ENCODE measurements around the gene NISCH. TPM values are rescaled to one million over a fixed set of nuclear protein-coding genes. Genes with fewer than 3 reads are reported as not detected.

The NISCH gene
- polyA plus RNA-seq, 1 donor = 71.5 TPM

DNA sequence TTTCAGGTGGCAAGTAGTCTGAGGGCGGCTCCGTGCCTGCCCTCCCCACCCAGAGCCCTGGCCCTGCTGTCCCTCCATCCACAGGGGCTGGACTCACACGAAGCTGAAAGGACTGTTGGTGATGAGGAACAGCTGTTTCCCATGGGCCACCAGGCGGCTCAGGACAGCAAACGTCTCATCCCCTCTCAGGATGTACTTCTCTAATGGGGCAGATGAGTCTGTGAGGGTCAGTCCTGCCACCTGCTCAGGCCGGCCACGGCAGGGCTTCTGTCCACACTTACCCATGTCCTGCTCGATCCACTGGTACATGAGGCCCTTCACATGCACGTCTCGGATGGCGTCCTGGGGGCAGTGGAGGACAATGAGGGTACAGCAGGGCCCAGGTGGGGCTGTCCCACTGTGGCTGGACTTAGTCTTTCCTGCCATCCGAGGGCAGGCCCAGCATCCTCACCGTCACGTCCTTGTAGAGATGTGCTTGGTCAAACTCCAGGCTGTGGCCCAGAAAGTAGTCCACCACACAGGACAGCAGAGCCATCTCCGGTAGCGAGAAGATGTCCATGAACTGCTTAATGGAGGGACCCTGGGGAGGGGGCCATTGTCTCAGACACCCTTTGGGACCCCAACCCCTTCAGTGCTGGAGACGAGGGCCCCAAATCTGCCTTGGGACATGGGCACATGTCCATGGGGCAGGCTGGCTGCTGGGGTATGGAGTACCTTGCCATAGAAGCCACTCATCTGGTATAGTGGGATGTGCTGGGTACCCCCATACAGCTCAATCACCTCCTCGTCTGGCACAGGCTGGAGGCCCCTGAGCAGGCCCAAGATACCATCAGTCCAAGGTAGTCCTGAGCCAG, 72.6 kb downstream of the NISCH start:
- DNase-seq = no peak

DNA sequence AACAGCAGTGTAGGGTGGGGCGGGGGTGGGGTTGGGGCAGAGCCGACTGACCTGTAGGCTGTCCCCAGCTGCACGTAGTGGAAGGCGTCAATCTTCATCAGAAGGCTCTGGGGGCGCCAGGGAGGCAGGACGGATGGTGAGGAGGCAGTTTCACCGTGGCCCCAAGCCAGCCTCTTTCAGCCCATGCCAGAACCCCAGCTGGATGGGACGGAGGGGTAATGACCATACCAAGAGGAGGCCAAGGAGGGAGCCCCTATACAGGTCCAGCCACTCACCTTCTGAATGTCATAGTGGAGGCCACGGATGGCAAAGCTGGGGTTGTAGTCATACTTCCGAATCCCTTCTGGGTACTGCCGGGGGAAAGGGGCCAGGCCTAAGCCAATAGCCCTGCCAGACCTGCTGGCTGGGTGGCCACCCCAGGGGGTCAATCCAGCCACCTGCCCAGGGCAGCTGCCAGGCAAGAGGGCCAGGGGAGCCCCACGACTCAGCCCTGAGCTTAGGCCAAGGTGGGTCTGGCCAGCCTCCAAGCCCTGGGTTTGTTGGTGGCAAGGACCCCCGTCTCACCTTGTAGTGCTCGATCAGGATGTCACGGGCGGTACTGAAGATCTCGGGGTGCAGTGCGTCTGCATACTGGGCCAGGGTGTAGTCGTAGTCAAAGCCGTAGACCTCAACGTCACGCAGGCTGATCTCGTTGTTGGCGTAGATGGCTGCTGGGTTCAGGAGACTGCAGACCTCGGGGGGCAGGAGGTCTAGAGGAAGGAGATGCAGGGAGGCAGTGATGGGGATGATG, 73.4 kb downstream of the NISCH start:
- DNase-seq = no peak

DNA sequence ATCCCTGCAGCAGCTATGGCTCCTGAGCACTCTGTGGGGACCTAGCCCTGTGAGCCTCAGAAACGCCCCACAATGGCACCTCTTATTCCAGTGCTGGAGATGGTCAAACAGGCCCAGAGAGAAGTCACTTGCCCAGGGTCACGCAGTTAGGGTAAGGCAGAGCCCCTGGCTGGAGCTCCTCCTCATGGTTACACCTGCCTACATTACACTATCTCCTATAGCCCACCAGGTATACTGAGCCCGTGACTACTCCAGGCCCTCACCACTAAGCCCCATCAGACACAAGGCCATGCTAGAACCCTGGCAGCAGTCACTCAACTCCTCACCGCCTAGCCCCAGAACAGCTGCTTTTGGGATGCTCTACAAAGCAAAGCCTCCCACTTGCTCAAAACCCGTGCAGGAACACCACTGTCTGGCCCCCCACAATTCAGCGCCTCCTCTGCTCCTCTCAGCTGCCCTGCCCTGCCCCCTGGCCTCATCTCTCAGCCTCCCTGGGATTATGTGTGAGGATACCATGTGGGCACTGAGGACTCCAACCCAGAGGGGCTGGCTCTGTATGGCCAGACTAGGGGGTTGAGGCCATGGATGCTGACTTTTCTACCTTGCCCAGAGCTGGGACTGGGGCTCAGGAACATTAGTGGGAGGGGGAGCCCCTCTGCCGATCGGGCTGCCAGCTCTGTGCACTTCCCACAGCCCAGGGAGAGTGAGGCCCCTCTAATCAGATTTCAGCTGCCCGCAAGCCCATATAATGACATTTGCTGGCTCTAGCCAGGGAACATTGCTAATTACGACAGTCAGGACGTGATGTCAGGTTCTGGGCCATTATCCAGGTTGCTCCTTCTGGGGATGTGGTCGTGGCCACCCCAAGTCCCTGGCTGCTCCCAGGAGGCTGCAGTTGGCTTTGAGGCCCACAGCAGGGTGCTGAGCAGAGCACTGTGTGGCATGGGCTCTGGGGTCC, 74.3 kb downstream of the NISCH start:
- no peak for DNase-seq

DNA sequence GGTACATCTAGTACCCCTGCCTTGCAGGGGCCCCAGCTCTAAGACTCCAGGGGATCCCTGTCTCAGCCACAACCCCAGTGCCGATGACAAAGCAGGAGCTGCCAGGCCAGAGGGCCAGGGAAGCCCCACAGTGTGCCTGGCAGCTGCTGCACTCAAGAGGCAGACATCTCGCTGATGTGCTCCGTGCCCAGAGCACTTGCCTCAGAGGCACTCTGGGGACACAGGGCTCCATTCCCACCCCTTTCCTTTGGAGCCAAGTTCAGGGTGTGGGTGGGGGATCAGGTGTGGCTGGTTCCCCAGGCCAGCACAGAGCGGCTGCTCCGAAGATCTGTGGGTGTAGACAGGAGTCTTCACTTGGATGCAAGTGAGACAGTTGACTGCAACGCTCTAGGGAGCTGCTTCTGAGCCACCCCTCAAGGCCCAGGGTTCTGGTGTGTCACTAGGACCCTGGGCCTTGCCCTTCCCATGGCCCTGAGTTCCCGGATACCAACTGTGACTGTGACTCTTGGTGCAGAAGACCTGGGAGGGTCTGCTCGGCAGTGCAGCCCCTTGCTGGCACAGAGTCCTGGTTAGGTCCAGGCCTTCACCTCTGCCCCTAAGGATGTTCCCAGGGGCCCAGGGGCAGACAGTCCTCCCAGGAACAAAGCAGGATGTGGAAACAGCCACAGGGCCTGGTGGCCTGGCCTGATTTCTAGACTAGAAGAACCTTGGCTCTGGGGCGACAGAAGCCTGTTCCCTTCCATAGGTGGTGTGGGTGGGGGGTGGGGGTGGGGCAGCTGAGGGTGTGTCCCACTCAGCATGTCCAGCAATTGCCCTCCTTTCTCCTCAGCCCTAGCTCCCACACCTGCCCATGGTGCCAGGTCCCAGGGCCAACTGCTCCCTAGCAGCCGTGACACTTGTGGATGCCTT, 75.8 kb downstream of the NISCH start:
- DNase-seq = no peak

DNA sequence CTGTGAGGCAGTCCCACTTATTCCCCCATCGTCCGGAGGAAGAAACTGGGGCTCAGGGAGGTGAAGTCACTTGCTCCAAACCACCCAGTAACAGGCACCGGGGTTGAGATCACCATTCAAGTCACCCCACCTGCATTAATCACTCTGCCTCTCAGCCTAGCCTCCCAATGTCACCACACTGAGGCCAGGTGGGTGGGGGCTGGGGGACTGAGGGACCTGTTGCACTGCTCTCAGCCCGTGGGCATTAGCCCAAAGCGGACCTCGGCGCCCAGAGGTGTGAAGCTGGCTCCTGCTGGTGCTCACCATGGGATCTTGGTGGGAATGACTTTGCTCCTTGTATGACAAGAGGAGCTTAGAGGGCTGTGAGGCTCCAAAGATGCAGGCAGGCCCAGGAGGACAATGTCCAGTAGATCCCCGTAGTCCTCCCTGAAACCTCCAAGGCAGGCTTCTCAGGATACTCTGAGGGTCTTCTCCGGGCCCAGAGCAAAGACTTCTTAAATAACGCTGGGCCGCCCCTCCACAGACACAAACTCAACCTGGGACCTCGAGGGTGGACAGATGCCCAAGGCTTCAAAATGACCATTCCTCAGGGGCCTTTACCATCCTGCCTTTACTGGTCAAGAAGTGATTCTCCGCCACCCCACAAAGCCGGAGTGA, 76.6 kb downstream of the NISCH start:
- DNase-seq = no peak

DNA sequence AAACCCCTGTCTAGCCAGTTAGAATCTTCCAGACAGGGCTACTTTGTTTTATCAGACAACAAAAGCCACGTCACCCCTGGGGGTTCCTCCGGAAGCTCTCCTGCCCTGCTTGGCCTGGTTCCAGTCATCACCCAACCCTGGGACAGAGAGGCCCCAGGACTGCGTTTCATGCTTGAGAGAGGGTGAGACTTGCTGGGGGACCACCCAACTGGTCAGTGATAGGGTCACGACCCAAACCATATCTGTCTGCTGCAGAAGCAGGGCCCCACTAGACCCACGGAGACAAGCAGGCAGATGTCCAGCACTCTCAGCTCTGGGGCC, 77.1 kb downstream of the NISCH start:
- DNase-seq = no peak

DNA sequence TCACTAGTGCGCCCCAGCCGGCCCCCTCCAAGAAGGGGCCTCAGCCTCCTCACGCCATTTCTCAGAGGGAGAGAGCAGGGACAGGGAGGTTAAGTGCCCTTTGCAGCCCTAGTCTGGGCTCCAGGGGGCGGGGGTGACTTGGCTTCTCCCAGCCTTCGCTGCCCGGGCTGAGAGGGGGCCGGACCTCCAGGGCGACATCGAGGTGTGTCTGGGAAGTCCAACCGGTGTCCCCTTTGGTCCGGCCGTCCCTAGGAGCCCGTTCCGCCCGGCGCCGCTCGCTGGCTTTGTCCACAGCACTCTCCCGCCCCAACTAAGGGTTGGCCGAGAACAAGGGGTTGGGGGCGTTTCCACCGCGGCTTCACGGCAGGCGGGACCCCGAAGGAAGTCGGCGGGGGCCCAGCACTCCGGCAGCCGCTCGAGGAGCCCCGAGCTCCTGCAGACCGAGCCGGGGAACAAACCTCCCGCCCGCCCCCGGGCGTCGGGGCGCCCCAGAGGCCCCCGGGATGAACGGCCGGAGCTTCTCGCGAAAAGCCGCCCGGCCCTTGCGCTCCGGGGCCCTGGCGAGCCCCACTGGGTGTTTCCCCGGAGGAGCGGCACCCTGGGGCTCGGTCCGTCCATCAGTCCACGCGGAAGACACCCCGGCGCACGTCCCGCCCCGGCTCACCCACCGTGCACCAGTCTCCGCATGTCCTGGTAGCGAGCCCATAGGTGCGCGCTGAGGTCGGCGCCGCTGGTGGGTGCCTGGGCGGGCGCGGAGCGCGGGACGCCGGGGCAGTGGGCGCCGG, 77.6 kb downstream of the NISCH start:
- no peak for DNase-seq

DNA sequence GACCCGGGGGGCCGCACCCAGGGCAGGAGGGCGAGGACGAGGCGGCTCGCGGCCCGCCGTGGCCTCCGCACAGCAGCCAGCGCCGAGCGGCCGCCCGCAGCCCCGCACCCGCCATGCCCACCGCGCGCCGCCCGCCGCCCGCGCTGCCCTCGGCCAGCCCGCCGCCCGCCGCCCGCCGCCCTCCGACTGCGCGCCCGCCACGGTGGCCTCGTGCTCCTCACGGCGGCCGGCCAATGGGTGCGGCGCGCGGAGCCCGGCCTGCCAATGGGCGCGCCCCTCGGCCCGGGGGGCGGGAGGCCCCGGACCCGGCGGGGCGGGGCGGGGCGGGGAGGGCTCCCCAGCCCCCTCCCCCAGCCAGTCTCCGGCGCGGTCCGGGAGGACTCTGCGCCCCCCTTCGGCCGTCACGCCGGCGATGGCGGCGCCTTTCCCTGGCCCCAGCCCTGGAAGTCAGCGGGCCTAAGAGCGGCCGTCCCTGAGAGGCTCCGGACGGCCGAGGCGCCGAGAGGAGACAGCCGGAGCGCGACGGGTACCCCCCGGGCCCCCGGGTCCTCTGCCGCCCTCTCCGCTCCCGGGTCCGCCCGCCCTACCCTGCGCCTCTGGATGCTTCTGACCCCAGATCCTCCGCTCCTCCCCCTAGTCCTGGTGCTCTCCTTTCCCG, 78.3 kb downstream of the NISCH start, which contains the start of gene NT5DC2:
TSS of gene NT5DC2 (minus strand) at position 235 of the 658 bp plus-strand sequence. CDS start at position 115, 120 bp downstream.
- DNase-seq = peak; percentile 79

DNA sequence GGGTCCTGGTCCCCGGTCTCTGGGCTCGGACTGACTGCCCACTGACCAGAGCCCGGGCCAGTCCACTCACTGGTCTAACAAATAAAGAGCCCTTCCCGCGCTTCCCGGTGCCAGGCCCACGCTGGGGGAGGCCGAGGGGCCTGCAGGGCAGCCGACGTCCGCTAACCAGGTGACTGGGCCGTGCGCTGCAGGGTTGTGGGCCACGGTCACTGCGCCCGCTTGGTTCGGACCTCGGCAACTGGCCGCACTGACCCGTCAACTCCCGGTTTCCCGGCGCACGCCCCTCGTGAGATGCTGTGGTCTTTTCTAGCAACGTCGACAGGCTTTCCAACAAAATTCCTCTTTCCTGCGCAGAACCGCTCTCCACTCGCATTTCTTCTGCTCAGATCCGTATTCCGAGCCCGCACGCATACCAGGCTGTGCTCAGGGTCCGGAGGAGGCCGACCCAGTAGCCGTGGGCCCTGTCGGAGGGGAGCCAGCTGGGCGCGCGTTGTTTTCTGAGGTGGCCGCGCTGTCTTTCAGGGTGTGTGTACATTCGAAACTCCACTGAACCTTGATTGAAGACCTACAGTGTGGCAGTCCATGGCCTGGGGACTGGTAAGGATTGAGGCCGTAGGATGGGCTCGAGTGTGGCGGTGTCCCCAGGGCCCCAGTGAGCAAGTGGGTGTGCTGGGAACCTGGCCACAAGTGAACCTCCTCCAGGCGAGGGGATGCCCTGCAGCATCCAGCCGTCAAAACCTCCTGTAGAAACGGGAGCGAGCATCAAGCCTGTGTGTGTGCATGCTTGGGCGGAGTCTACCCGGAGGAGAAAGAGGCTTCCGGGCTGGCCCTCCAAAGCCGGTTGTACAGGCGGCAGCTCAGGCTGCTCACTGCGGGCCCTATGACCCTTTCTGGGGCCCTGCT, 79.1 kb downstream of the NISCH start:
- no peak for DNase-seq

DNA sequence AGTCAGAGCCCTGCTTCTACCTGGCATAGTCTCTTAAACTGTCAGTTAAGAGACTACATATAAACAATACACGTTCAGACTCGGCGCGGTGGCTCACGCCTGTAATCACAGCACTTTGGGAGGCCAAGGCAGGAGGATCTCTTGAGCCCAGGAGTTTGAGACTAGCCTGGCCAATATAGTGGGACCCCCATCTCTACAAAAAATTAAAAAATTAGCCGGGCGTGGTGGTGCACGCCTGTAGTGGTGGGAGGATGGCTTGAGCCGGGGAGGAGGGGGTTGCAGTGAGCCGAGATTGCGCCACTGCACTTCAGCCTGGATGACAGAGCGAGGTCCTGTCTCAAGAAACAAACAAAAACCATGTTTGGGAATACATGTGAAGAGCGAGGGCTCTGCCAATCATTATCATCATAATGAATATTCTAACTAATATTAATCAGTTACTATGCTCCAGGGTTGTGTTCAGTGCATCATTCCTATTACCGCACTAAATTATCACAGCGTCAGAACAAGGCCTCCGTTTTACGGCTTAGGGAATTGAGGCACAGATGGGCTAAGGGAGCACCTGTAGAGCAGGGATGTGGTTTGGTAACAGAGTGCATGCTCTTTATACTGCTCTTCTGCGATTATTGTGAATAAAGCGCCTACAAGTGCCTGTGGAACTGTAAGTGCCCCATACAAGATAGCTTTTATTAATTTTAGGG, 80.2 kb downstream of the NISCH start:
- no peak for DNase-seq

DNA sequence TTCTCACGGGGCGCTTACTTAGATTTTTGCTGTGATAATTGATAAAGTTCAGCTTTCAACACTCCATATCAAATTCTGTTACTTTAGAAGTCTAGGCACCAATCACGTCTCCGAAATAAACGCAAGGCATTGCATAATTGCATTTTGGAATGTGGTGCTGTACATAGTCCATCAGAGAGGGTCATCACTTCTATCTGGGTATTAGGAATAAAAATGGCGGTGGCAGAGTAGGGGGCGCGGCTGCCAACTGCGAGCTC, 80.6 kb downstream of the NISCH start:
- no peak for DNase-seq

DNA sequence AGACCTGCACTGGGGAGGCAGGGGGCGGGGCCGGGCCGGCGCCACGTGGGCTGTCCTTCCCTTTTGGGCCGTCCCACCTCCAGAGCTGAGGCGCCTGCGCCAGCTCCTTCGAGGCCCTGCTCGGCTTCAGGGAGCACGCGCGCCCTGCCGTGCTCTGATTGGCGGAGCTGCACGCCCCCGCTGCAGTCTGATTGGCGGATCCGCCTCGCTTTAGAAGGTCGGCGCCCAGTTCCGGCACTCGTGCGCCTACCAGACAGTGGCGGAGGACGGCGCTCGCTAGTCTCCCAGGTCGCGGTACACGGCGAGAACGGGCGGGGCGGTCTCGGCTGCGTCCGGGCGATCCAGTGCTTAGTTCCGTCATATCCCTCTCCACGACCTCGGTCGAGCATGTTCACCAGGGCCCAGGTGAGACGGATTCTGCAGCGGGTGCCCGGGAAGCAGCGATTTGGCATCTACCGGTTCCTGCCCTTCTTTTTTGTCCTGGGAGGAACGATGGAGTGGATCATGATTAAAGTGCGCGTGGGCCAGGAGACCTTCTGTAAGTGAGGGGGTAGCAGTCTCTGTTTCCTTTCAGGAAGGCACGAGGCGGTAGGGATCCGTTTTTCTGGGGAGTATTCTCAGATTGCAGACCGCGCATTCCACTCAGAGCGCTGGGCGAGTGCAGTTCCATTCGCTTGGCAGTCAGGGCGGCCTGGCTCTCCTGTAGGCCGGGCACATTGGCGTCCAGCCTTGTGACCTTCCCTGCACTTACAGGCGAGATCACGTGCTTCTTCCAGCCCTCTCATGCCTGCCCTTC, 81.2 kb downstream of the NISCH start, which contains the start of gene UQCC5:
TSS of gene UQCC5 (plus strand) at position 237 of the 796 bp plus-strand sequence. CDS start at position 388, 151 bp downstream.
- peak; percentile 99 for DNase-seq

DNA sequence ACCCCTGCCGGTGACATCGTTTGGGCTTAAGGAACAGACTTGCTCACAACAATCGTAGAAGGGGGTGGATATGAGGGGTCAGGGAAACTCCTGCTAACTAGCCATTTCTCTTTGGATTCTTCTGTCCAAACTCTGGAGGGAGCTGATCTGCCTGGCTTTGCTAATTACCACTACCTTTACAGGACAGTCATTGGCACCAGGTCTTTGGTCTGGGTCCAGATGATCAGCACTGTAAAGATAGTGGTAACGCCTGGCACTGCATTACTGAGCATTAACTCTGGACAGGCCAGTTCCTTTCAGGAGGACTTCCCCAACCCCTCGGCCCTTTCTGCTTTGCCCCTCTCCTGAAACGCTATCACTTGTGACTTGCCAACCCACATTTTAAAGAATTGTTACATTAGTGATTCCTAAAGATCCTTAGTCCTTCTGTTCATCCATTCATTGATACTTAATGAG, 81.8 kb downstream of the NISCH start:
- no peak for DNase-seq

DNA sequence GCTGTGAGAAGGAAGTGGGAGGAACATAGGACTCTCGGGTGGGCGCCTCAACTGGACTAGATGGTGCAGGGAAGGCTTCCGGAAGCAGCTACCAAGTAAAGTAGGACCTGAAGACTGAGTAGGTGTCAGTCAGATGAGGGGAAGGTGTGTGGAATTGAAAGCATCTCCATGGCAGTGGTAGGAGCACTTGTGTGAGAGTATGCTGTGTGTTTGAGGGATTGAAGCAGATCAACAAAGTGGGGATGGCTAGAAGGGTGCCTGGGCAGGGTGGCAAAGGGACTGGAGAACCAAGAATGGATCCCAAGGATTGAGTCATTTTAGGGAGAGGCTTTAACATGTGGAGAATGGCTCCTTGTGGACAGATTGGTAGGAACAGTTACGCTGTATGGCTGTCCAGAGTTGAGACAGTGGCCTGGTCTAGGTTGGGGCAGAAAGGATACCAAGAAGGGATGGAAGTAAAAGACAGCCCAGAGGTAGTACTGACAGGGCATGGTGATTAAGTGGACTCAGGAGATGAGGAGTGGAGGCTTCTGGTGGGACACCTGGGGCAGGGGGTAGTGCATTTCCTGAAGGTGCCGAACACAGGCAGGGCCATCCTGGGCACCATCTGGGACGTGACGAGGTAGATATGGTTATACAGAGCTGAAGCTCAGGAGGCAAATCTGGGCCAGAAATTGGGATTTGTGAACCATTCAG, 82.5 kb downstream of the NISCH start:
- no peak for DNase-seq

DNA sequence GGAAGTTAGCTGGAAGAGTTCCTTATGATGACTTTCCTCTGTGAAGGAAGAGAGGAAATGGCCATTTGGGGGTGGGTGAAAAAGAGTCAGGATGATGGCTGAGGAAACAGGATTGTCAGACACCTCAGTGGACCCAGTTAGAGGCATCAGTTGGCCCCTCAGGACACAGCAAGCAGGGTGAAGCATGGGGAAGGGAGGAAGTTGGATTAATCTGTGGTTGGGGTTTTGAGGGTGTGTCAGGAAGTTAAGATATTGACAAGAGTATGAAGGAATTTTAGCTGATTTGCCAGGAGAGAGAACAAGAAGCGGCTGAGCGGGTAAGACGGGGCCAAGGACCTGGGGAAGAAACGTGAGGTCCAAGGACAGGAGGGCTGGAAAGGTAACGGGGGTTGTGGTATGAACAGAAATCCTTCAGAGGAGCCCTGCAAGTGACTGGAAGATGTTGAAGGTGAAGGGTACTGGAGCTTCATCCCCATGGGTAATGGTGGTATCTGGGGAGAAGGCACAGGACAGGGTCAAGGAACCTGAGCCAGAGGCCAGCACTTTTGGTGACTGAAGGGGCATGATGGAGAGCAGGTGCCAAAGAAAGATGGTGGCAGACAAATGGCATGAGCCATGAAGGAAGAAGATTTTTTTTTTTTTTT, 83.7 kb downstream of the NISCH start:
- no peak for DNase-seq

DNA sequence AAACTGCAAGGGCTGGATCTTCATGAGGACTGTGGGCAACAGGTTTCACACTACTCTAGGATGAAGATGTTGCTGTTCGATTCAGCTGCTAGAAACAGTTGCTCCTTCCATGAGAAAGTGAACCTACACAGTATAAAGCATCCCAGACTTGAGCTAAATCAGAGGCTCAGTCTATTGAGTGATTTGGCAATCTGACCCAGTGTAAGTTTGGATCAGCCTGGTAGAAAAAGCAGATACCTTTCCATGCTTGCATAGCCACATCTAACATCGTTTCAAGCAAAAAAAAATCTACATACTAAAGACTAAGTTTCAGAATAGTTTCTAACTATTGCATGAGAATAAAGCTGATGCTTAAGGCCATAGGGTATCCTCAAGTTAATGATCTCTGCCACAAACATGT, 85.6 kb downstream of the NISCH start:
- no peak for DNase-seq

Data from hindlimb muscle (tissue), 1 donor.